GM12875 (cell line): ENCODE measurements around the gene CLTCL1.
"Not testable (repeated sequence)": the region's sequence is repeated elsewhere in the genome, so short reads cannot be mapped to it uniquely, and the experiment has no call there.

Experiments
- H3K4me3 ChIP-seq: one replicate; pipeline ENCODE4 v1.5.1; 2011; ENCODE audit warnings: low read depth, low read length, control low read depth
- CTCF ChIP-seq: IDR thresholded peaks from 2 replicates; pipeline ENCODE4 v1.5.1; 2011; ENCODE audit warnings: low read depth, mild to moderate bottlenecking, control low read depth, inconsistent platforms, low read length, moderate library complexity, borderline replicate concordance; ENCODE audit not compliant: insufficient read depth

CLTCL1 gene

GRCh38 chr22:19289475-19290161, 1.9 kb downstream of the CLTCL1 start:
- H3K4me3 ChIP-seq = no peak overlapping the region

GRCh38 chr22:19287889-19288288, 3.6 kb downstream of the CLTCL1 start:
- no peak for TF ChIP-seq CTCF
- no peak overlapping the region for H3K4me3 ChIP-seq

More at GRCh38 chr22:19289475-19290161, 1.9 kb downstream of the CLTCL1 start:
- TF ChIP-seq CTCF = no peak

GRCh38 chr22:19287076-19287707, 4.3 kb downstream of the CLTCL1 start:
- H3K4me3 ChIP-seq = no peak overlapping the region

GRCh38 chr22:19285831-19286230, 5.7 kb downstream of the CLTCL1 start:
- no peak for TF ChIP-seq CTCF
- H3K4me3 ChIP-seq = no peak overlapping the region

More at GRCh38 chr22:19287076-19287707, 4.3 kb downstream of the CLTCL1 start:
- TF ChIP-seq CTCF = no peak

GRCh38 chr22:19279143-19279542, 12.4 kb downstream of the CLTCL1 start:
- not testable (repeated sequence) for H3K4me3 ChIP-seq

GRCh38 chr22:19277785-19278184, 13.7 kb downstream of the CLTCL1 start:
- H3K4me3 ChIP-seq = no peak overlapping the region
- no peak for TF ChIP-seq CTCF

- no peak overlapping the region for H3K4me3 ChIP-seq
- no peak for TF ChIP-seq CTCF
These were observed 15.5 kb downstream of the CLTCL1 start for GRCh38 chr22:19275919-19276600.
